ENCODE data around the gene USP7. TPM values are rescaled to one million over a fixed set of nuclear protein-coding genes. Genes with fewer than 3 reads are reported as not detected.
A peak's percentile ranks its signal among the peaks of the same experiment; 100 is the strongest.

Gene USP7
- total RNA-seq, 1 experiment from 2014 or later: 228 TPM

DNA sequence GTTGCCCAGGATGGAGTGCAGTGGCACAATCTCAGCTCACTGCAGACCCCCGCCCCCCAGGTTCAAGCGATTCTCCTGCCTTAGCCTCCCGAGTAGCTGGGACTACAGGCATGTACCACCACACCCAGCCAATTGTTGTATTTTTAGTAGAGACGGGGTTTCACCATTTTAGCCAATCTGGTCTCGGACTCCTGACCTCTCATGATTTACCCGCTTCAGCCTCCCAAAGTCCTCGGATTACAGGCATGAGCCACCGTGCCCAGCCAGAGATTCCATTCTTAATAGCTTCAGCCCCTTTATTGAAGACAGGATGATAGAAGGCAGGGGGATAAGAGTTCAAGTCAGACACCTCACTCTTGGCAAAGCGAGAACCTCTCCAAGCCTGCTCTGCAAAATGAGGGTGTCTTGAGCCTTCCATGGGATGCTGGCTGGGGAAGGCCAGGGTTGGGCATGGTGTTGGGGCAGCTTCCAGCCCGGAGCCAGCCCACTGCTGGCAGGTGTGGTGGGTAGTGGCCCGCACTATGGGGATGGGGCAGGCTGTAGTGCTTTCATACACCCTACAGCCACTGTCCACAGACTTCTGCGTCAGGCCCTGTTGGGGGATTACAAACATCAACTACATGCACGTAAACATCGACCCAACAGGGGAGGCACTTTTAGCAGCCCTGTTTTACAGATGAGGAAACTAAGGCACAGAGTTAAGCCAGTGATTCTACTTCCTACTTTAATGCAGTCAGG is 98.4 kb downstream of the USP7 start:
- intact Hi-C loops (cut with micrococcal nuclease; ENCODE audit: unreplicated experiment): loop anchor here (5.0 kb wide), 2 partner anchors 68 to 203 kb away; partner anchors contain the start of genes PMM2 and TMEM186

GRCh38 chr16:8864480-8865110 is 99.1 kb downstream of the USP7 start:
- Histone ChIP-seq H3K36me3 (ENCODE audit: insufficient read depth, low read length, poor library complexity, severe bottlenecking) (peaks cover 31% of the 10 kb centered on the region), H3K4me3 (ENCODE audit: low read depth, low read length, poor library complexity, severe bottlenecking) (no peak overlapping the region), H3K27ac (ENCODE audit: low read depth, low read length, poor library complexity, severe bottlenecking) (peak overlapping the region; percentile 45), H3K27me3 (replicated peaks; ENCODE audit: insufficient read depth, low read depth, low read length, poor library complexity) (no peaks in the 10 kb centered on the region), H3K4me1 (ENCODE audit: insufficient read depth, low read length, poor library complexity, severe bottlenecking) (peaks cover 36% of the 10 kb centered on the region), H3K9me3 (ENCODE audit: low read depth, low read length, poor library complexity, severe bottlenecking) (no peaks in the 10 kb centered on the region)
- no peak for TF ChIP-seq EZH2 (IDR thresholded peaks at IDR 0.05; ENCODE audit: borderline replicate concordance, low read depth, low read length, poor library complexity, severe bottlenecking)
- TF ChIP-seq CTCF (conservative IDR thresholded peaks at IDR 0.05; ENCODE audit: low read depth, low read length): no peak
- POLR2A ChIA-PET (ENCODE audit: low non-redundant PET): no interaction called here
- DNase-seq (ENCODE audit: low spot score): no peak
- CTCF ChIA-PET: interaction anchor here (1.1 kb wide), 1 partner anchor 16 kb away, joined by 3 read pairs; no protein-coding TSS in a partner anchor
- BruUV-seq (replicated peaks): no TSS peak
- intact Hi-C loops (cut with micrococcal nuclease; ENCODE audit: unreplicated experiment): loop anchor here (5.0 kb wide), 2 partner anchors 67 to 202 kb away; partner anchors contain the start of genes PMM2 and TMEM186

More for the DNA sequence above, 98.4 kb downstream of the USP7 start:
- BruUV-seq (replicated peaks): TSS peak; percentile 7
- POLR2A ChIA-PET (ENCODE audit: low non-redundant PET): no interaction called here
- DNase-seq (ENCODE audit: low spot score): no peak
- CTCF ChIA-PET: interaction anchor here (1.0 kb wide), 1 partner anchor 11 kb away, joined by 3 read pairs; no protein-coding TSS in a partner anchor
- H3K9me3 ChIP-seq (ENCODE audit: low read depth, low read length, poor library complexity, severe bottlenecking): no peaks in the 10 kb centered on the region
- H3K4me3 ChIP-seq (ENCODE audit: low read depth, low read length, poor library complexity, severe bottlenecking): peak overlapping the region; percentile 90
- H3K27ac ChIP-seq (ENCODE audit: low read depth, low read length, poor library complexity, severe bottlenecking): peak overlapping the region; percentile 96
- TF ChIP-seq EZH2 (IDR thresholded peaks at IDR 0.05; ENCODE audit: borderline replicate concordance, low read depth, low read length, poor library complexity, severe bottlenecking) (no peak), CTCF (conservative IDR thresholded peaks at IDR 0.05; ENCODE audit: low read depth, low read length) (no peak)
- H3K36me3 ChIP-seq (ENCODE audit: insufficient read depth, low read length, poor library complexity, severe bottlenecking): peaks cover 27% of the 10 kb centered on the region
- H3K4me1 ChIP-seq (ENCODE audit: insufficient read depth, low read length, poor library complexity, severe bottlenecking): peaks cover 42% of the 10 kb centered on the region
- H3K27me3 ChIP-seq (replicated peaks; ENCODE audit: insufficient read depth, low read depth, low read length, poor library complexity): no peaks in the 10 kb centered on the region

DNA sequence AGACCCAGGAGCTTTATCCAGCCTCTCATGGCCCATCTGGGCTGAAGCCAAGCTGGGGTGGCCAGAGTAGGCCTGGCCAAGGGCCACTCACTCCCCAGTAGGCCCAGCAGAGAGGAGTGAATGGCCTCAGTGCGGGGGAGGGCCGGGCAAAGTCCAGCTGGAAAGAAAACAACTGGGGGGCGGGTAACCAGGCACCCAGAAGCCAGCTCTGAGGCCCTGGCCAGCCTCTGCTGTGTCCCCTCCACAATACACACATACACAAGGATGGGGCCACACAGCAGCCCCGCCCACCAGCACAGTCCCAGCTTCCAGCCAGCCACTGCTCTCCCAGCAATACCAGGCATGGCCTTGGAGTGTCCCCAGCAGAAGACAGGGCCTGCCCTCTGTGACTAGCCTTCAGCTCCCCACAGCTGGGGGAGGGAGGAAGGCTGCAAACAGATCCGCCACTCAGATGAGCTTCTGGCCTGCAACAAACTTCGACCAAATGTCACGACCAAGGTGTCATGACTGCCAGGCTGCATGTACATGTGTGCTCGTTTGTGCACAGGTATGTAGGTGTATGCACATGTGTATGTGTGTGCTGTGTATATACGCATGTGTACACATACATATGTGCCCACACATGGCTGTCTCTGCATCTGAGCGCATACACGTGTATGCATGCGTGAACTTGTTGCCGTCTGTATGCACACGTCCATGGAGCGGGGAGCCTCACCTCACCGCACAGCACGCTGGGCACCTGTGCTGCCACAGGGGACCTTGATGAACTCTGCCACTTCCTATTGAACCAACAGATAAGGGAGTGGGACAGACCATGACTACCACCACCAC is 99.9 kb downstream of the USP7 start:
- H3K9me3 ChIP-seq (ENCODE audit: low read depth, low read length, poor library complexity, severe bottlenecking): no peaks in the 10 kb centered on the region
- H3K36me3 ChIP-seq (ENCODE audit: insufficient read depth, low read length, poor library complexity, severe bottlenecking): peaks cover 38% of the 10 kb centered on the region
- CTCF ChIA-PET: interaction anchor here (1.1 kb wide), 1 partner anchor 16 kb away, joined by 3 read pairs; no protein-coding TSS in a partner anchor
- POLR2A ChIA-PET (ENCODE audit: low non-redundant PET): interaction anchor here (0.5 kb wide), 1 partner anchor 52 kb away, joined by 6 read pairs; no protein-coding TSS in a partner anchor
- TF ChIP-seq EZH2 (IDR thresholded peaks at IDR 0.05; ENCODE audit: borderline replicate concordance, low read depth, low read length, poor library complexity, severe bottlenecking) (no peak), CTCF (conservative IDR thresholded peaks at IDR 0.05; ENCODE audit: low read depth, low read length) (no peak)
- intact Hi-C loops (cut with micrococcal nuclease; ENCODE audit: unreplicated experiment): no loop called here
- no peaks in the 10 kb centered on the region for H3K27me3 ChIP-seq (replicated peaks; ENCODE audit: insufficient read depth, low read depth, low read length, poor library complexity)
- H3K4me1 ChIP-seq (ENCODE audit: insufficient read depth, low read length, poor library complexity, severe bottlenecking): peaks cover 32% of the 10 kb centered on the region
- BruUV-seq (replicated peaks): no TSS peak
- peak overlapping the region; percentile 45 for H3K27ac ChIP-seq (ENCODE audit: low read depth, low read length, poor library complexity, severe bottlenecking)
- no peak overlapping the region for H3K4me3 ChIP-seq (ENCODE audit: low read depth, low read length, poor library complexity, severe bottlenecking)
- no peak for DNase-seq (ENCODE audit: low spot score)
